Mesenchymal stem cell (in vitro differentiated cells and primary cell): ENCODE measurements around the gene SIGLEC9.

Experiments used
- DNase-seq: peaks from one replicate; pipeline ENCODE4 v3.0.0-alpha.2; 2013
- H2AFZ ChIP-seq: one replicate; pipeline ENCODE4 v1.6.1; 2013; ENCODE audit warnings: low read depth, mild to moderate bottlenecking, control low read depth, inconsistent platforms, low read length, moderate library complexity
- H2AK5ac ChIP-seq: 2 replicates; pipeline ENCODE4 v1.6.1; 2013; ENCODE audit warnings: low read length, moderate library complexity, mild to moderate bottlenecking, inconsistent platforms; ENCODE audit not compliant: severe bottlenecking
- H2BK120ac ChIP-seq: one replicate; pipeline ENCODE4 v1.6.1; 2013; ENCODE audit warnings: low read depth, mild to moderate bottlenecking, inconsistent platforms, low read length, moderate library complexity
- H2BK12ac ChIP-seq, 2 experiments: one replicate each; pipeline ENCODE4 v1.6.1; 2013; ENCODE audit warnings: inconsistent platforms in 2 of 2, low read length in 2 of 2, mild to moderate bottlenecking in 2 of 2, moderate library complexity in 2 of 2, control low read depth in 1 of 2
- H2BK15ac ChIP-seq: one replicate; pipeline ENCODE4 v1.6.1; 2013; ENCODE audit warnings: mild to moderate bottlenecking, low read depth, inconsistent platforms; ENCODE audit not compliant: poor library complexity, severe bottlenecking
- H2BK5ac ChIP-seq: 2 replicates; pipeline ENCODE4 v1.6.1; 2013; ENCODE audit warnings: low read depth, mild to moderate bottlenecking, low read length, control low read depth, inconsistent platforms; ENCODE audit not compliant: poor library complexity, severe bottlenecking
- H3K14ac ChIP-seq, 2 experiments: one replicate each; pipeline ENCODE4 v1.6.1; 2013; ENCODE audit warnings: inconsistent platforms in 2 of 2, low read length in 2 of 2, control low read depth in 1 of 2, mild to moderate bottlenecking in 1 of 2, moderate library complexity in 1 of 2
- H3K18ac ChIP-seq, 2 experiments: one replicate each; pipeline ENCODE4 v1.6.1; 2013; ENCODE audit warnings: inconsistent platforms in 2 of 2, low read length in 2 of 2, control low read depth in 1 of 2, low read depth in 1 of 2, mild to moderate bottlenecking in 1 of 2
- H3K23ac ChIP-seq, 2 experiments: one replicate each; pipeline ENCODE4 v1.6.1; 2013; ENCODE audit warnings: inconsistent platforms in 2 of 2, low read length in 2 of 2, mild to moderate bottlenecking in 2 of 2, moderate library complexity in 2 of 2, control low read depth in 1 of 2
- H3K27ac ChIP-seq: 2 replicates; pipeline ENCODE4 v1.5.1; 2013; ENCODE audit warnings: mild to moderate bottlenecking, moderate library complexity, low read length, control low read depth, inconsistent platforms; ENCODE audit not compliant: poor library complexity, severe bottlenecking
- H3K27me3 ChIP-seq, 2 experiments: 2 replicates each; pipeline versions ENCODE4 v1.6.1 to v1.7.0; 2013; ENCODE audit warnings: low read length in 2 of 2, mild to moderate bottlenecking in 2 of 2, moderate library complexity in 2 of 2, control low read depth in 1 of 2, inconsistent platforms in 1 of 2; ENCODE audit not compliant: control insufficient read depth in 1 of 2, insufficient read depth in 1 of 2
- H3K36me3 ChIP-seq, 2 experiments: 2 replicates each; pipeline versions ENCODE4 v1.6.1 to v1.7.0; 2013; ENCODE audit warnings: low read length in 2 of 2, control low read depth in 1 of 2, inconsistent platforms in 1 of 2, low read depth in 1 of 2, mild to moderate bottlenecking in 1 of 2; ENCODE audit not compliant: insufficient read depth in 2 of 2, control insufficient read depth in 1 of 2
- H3K4ac ChIP-seq, 2 experiments: one replicate each; pipeline ENCODE4 v1.6.1; 2013; ENCODE audit warnings: inconsistent platforms in 2 of 2, low read length in 2 of 2, mild to moderate bottlenecking in 2 of 2, moderate library complexity in 2 of 2, control low read depth in 1 of 2, low read depth in 1 of 2
- H3K4me1 ChIP-seq: 2 replicates; pipeline ENCODE4 v1.6.1; 2013; ENCODE audit warnings: low read depth, low read length, control low read depth; ENCODE audit not compliant: control insufficient read depth, insufficient read depth
- H3K4me2 ChIP-seq: 2 replicates; pipeline ENCODE4 v1.6.1; 2013; ENCODE audit warnings: low read length, mild to moderate bottlenecking, inconsistent platforms; ENCODE audit not compliant: poor library complexity, severe bottlenecking
- H3K4me3 ChIP-seq, 2 experiments: 2 replicates each; pipeline versions ENCODE4 v1.5.1 to v1.7.0; 2013; ENCODE audit warnings: low read length in 2 of 2, mild to moderate bottlenecking in 2 of 2, control low read depth in 1 of 2, low read depth in 1 of 2; ENCODE audit not compliant: insufficient read depth in 1 of 2
- H3K79me1 ChIP-seq: replicated peaks from 2 replicates; pipeline ENCODE4 v1.6.1; 2013; ENCODE audit warnings: mild to moderate bottlenecking, control low read depth, low read length, inconsistent platforms; ENCODE audit not compliant: poor library complexity, severe bottlenecking
- H3K9ac ChIP-seq: 2 replicates; pipeline ENCODE4 v1.7.0; 2013; ENCODE audit warnings: mild to moderate bottlenecking, low read length, moderate library complexity
- H3K9me3 ChIP-seq: 2 replicates; pipeline ENCODE4 v1.7.0; 2013; ENCODE audit warnings: mild to moderate bottlenecking, low read length; ENCODE audit not compliant: control insufficient read depth
- H4K8ac ChIP-seq: one replicate; pipeline ENCODE4 v1.6.1; 2013; ENCODE audit warnings: inconsistent platforms, mild to moderate bottlenecking, low read length, moderate library complexity
- H4K91ac ChIP-seq: one replicate; pipeline ENCODE4 v1.6.1; 2013; ENCODE audit warnings: mild to moderate bottlenecking, low read length, inconsistent platforms
- WGBS: methylation state at CpG from one replicate; pipeline ENCODE4 v1.1.7; 2013; ENCODE audit warnings: mixed read lengths; 5-methylcytosine and 5-hydroxymethylcytosine counted together

SIGLEC9 gene

DNA sequence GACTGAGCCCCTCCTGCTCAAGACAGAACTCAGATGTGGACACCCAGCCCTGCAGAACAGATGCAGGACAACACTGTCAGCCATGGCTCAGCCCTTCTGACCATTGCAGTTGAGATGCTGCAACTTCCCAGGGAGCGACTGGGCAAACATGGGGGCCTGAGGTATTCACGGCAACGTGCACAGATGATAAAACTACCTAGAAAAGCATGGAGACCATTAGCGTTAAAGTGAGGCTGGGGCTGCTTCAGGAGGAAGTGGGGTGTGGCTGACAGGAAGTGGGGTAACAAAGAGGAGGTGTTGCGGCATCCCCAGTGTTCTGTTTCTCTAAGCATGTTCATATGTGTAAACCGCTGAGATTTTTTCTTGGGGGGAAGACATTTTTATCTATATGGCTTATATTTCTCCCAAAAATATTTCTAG is 1.3 kb upstream of the SIGLEC9 start:
- Histone ChIP-seq H3K4me2 (no peak overlapping the region), H3K4me1 (no peaks in the 10 kb centered on the region), H3K27me3 (no peaks in the 10 kb centered on the region), H4K8ac (no peak overlapping the region), H3K4ac (no peak overlapping the region), H3K18ac (peak overlapping the region in 1 of 2 experiments; percentile 23), H3K23ac (no peak overlapping the region), H2BK15ac (no peak overlapping the region), H3K9ac (no peak overlapping the region), H3K14ac (no peak overlapping the region), H3K9me3 (no peaks in the 10 kb centered on the region), H3K79me1 (no peaks in the 10 kb centered on the region), H2BK5ac (no peak overlapping the region), H4K91ac (no peak overlapping the region), H3K27ac (no peak overlapping the region), H2AK5ac (no peak overlapping the region), H3K4me3 (no peak overlapping the region), H2BK120ac (no peak overlapping the region), H2BK12ac (no peak overlapping the region), H2AFZ (no peak overlapping the region), H3K36me3 (no peaks in the 10 kb centered on the region)
- DNase-seq: no peak
- 70% methylated on average over 4 of the region's 6 CpGs for WGBS

DNA sequence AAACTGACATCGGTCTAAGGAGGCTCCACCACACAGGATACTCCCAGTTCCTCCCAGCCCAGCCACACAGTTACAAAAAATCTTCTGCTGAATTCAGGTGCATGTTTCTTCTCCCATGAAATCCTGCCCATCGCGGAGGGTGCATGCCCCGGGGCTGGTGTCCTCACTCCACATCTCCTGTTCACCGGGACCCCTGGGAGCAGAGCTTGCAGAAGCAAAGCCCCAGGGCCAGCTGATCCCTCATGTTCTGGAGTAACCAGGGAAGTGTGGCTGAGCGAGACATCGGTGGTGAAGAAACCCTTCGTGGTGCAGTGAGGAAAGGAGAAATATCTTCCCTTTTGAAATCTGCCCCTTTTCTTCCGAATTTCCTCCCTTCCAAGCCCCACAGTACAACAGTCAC is 904 bp upstream of the SIGLEC9 start:
- no peak overlapping the region for H3K4ac ChIP-seq
- no peak overlapping the region for H3K18ac ChIP-seq
- H3K27ac ChIP-seq: no peak overlapping the region
- H2BK12ac ChIP-seq: peak overlapping the region in 1 of 2 experiments; percentile 31
- H3K23ac ChIP-seq: no peak overlapping the region
- no peaks in the 10 kb centered on the region for H3K9me3 ChIP-seq
- H4K8ac ChIP-seq: peak overlapping the region; percentile 2
- H3K79me1 ChIP-seq: no peaks in the 10 kb centered on the region
- WGBS: 79% methylated on average over 9 of the region's 9 CpGs
- H2BK5ac ChIP-seq: no peak overlapping the region
- no peak overlapping the region for H3K4me2 ChIP-seq
- H2AFZ ChIP-seq: no peak overlapping the region
- no peak overlapping the region for H2BK120ac ChIP-seq
- H2BK15ac ChIP-seq: no peak overlapping the region
- no peak for DNase-seq
- peak overlapping the region; percentile 72 for H4K91ac ChIP-seq
- H3K9ac ChIP-seq: no peak overlapping the region
- no peaks in the 10 kb centered on the region for H3K4me1 ChIP-seq
- no peaks in the 10 kb centered on the region for H3K27me3 ChIP-seq
- H3K4me3 ChIP-seq: no peak overlapping the region
- H3K36me3 ChIP-seq: no peaks in the 10 kb centered on the region
- no peak overlapping the region for H3K14ac ChIP-seq
- no peak overlapping the region for H2AK5ac ChIP-seq

DNA sequence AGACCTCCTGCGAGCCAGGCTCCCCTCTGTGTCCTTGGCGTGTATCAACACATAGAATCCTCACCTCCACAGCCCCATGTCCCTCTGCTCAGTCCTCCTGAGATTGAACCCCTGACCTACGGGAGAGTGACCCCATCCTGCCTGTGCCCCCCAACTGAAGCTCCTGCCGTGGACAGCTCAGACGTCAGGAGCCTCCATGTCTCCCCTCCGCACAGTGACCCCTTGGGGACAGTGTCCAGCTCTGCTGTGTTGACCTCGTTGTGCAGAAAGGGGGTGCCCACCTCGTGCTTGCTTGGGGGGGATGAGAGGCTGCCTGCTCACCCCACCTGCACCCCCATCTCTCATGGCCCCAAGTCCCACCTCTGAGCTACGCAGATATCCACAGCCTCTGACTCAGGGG is 490 bp upstream of the SIGLEC9 start:
- peak overlapping the region in 1 of 2 experiments; percentile 2 for H3K4ac ChIP-seq
- no peak overlapping the region for H3K14ac ChIP-seq
- no peaks in the 10 kb centered on the region for H3K4me1 ChIP-seq
- H3K27ac ChIP-seq: no peak overlapping the region
- H4K8ac ChIP-seq: peak overlapping the region; percentile 2
- no peaks in the 10 kb centered on the region for H3K36me3 ChIP-seq
- H2BK12ac ChIP-seq: peak overlapping the region in 1 of 2 experiments; percentile 31
- H3K4me3 ChIP-seq: no peak overlapping the region
- no peak overlapping the region for H2BK5ac ChIP-seq
- H2AFZ ChIP-seq: no peak overlapping the region
- H3K23ac ChIP-seq: no peak overlapping the region
- no peaks in the 10 kb centered on the region for H3K79me1 ChIP-seq
- DNase-seq: no peak
- no peak overlapping the region for H2AK5ac ChIP-seq
- no peak overlapping the region for H3K9ac ChIP-seq
- WGBS: 91% methylated on average over 8 of the region's 9 CpGs
- no peak overlapping the region for H2BK15ac ChIP-seq
- no peak overlapping the region for H2BK120ac ChIP-seq
- no peak overlapping the region for H3K18ac ChIP-seq
- no peaks in the 10 kb centered on the region for H3K27me3 ChIP-seq
- no peak overlapping the region for H3K4me2 ChIP-seq
- no peak overlapping the region for H4K91ac ChIP-seq
- no peaks in the 10 kb centered on the region for H3K9me3 ChIP-seq

DNA sequence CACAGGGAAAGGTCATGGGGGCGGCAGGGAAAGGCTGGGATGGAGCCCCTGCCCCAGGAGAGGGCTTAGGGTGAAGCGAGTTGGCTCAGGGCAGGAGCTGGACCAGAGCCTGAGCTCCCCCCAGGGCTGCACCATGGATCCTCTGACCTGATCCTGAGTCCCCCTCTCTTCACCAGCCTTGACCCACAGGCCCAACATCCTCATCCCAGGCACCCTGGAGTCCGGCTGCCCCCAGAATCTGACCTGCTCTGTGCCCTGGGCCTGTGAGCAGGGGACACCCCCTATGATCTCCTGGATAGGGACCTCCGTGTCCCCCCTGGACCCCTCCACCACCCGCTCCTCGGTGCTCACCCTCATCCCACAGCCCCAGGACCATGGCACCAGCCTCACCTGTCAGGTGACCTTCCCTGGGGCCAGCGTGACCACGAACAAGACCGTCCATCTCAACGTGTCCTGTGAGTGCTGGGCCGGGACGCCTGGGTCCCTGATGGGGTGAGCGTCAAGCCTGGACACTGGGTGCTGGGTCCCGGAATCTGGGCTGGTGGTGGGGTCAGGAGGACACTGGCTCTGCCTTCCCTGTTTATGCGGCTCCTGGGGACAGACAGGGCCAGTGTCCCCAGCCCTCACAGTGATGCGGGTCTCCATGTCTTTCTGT is 842 bp downstream of the SIGLEC9 start:
- Histone ChIP-seq H3K14ac (no peak overlapping the region), H4K8ac (peak overlapping the region; percentile 47), H3K79me1 (no peaks in the 10 kb centered on the region), H2BK5ac (no peak overlapping the region), H3K4me2 (no peak overlapping the region), H3K9ac (no peak overlapping the region), H3K4me3 (no peak overlapping the region), H3K18ac (peak overlapping the region in 1 of 2 experiments; percentile 54), H2BK15ac (no peak overlapping the region), H4K91ac (peak overlapping the region; percentile 88), H3K27ac (no peak overlapping the region), H3K23ac (no peak overlapping the region), H2BK120ac (no peak overlapping the region), H2BK12ac (peak overlapping the region; percentile 69 to 79), H3K4me1 (no peaks in the 10 kb centered on the region), H3K36me3 (no peaks in the 10 kb centered on the region), H2AK5ac (no peak overlapping the region), H3K9me3 (no peaks in the 10 kb centered on the region), H3K27me3 (peaks cover 0 to 6% of the 10 kb centered on the region in 2 experiments), H2AFZ (no peak overlapping the region), H3K4ac (no peak overlapping the region)
- WGBS: 85% methylated on average over 15 of the region's 16 CpGs
- no peak for DNase-seq
